VCaP (cell line): Measurements from ENCODE around the gene MAT1A.

ENCODE experiments used
- H3K27ac ChIP-seq: fragments of 450-650 bp; 2 replicates; pipeline ENCODE4 v1.5.1; 2017
- CTCF ChIP-seq: fragments of 450-650 bp; conservative IDR thresholded peaks from 2 replicates; pipeline ENCODE4 v1.5.1; 2017; ENCODE audit warnings: mild to moderate bottlenecking, moderate library complexity

Gene MAT1A

GRCh38 chr10:80276335-80276734 is 13.1 kb downstream of the MAT1A start:
- no peak for TF ChIP-seq CTCF
- H3K27ac ChIP-seq: no peak overlapping the region

GRCh38 chr10:80275756-80276155 is 13.7 kb downstream of the MAT1A start:
- H3K27ac ChIP-seq: no peak overlapping the region
- no peak for TF ChIP-seq CTCF

- H3K27ac ChIP-seq: no peak overlapping the region
- no peak for TF ChIP-seq CTCF
These were observed 14.3 kb downstream of the MAT1A start for GRCh38 chr10:80275135-80275498.

- no peak overlapping the region for H3K27ac ChIP-seq
- no peak for TF ChIP-seq CTCF
These were observed 14.9 kb downstream of the MAT1A start for GRCh38 chr10:80274396-80275134.

GRCh38 chr10:80273523-80274170 is 15.8 kb downstream of the MAT1A start:
- no peak for TF ChIP-seq CTCF
- H3K27ac ChIP-seq: no peak overlapping the region

GRCh38 chr10:80272793-80273522 is 16.5 kb downstream of the MAT1A start:
- no peak overlapping the region for H3K27ac ChIP-seq
- TF ChIP-seq CTCF: no peak

- no peak for TF ChIP-seq CTCF
- H3K27ac ChIP-seq: no peak overlapping the region
These were observed 18.0 kb downstream of the MAT1A start for GRCh38 chr10:80271416-80271815.
